Measurements from ENCODE around the gene KLHL29.
"Not testable (repeated sequence)": the region's sequence is repeated elsewhere in the genome, so short reads cannot be mapped to it uniquely, and the experiment has no call there.

Gene KLHL29

DNA sequence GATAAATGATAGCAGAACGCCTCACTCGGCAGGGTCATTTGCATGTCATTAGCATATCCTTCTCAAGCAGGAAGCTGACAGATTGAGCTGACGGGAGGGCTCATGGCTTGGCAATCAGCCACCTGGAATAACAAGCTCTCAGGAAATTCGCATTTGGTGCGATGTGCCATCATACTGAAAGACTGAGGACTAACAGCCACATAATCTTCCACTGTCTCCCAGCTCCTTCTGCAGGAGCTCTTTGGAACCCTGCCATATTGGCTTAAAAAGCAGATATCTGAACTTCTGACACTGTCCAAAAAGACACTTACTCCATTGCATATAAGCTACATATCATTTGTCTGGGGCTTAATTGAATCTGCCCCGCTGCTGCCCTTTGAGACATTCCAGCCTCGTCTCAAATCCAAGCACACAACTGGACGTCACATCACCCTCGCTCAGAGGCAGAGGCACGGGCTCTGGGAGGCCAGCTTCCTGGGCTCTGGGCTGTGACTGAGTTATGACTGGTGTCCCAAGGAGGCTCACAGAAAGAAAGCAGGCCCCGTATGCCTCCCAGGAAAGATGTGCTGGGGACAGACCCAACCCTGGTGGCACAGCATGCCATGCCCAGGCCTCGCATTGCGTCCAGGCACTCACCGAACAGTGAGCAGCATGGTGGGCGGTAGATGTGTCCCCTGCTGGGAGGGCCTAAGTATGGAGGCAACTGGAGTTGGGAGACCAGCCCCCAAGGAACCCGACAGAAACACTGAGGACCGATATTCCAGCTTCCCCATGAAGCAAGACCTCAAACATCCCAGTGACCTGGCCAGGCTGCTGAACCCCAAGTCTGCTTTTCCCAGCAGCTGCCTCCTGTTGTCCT, 314.0 kb downstream of the KLHL29 start:
- in situ Hi-C loops (cut with MboI; ENCODE audit: low sequenced_read_pairs) = no loop called here

DNA sequence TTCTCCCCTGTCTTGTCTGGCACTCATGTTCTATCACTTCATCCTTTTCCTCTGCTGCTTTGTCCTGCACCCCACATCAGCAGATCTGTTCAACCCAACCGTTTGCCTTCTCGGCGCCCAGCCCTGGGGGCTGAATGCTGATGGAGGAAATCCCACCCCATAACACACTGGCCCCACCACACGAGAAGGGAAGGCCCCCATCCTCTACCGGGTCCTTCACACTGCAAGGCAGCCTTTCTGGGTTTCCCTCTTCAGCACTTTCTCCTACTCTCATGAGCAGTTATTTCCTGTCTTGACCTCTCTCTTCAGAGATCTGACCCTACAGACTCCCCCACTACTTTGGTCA, 314.6 kb downstream of the KLHL29 start:
- in situ Hi-C loops (cut with MboI; ENCODE audit: low sequenced_read_pairs) = no loop called here

DNA sequence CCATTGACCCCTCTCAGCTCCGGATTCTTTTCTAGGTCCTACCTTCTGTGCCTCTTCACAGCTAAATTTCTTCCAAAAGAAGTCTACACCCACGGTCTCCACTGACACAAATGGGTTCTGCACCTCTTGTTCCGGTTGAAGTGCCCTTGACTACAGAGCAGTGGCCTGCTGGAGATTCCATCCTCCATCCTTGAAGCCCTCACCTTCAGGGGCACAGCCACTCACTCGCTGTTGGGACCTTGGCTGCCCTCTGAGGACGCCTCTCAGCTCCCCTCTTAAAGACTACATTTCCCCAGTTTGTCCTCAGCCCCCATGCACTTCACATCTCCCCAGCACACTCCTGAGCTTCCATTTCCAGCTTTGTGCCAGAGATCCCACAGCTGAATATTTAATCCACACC, 315.6 kb downstream of the KLHL29 start:
- in situ Hi-C loops (cut with MboI; ENCODE audit: low sequenced_read_pairs) = no loop called here

DNA sequence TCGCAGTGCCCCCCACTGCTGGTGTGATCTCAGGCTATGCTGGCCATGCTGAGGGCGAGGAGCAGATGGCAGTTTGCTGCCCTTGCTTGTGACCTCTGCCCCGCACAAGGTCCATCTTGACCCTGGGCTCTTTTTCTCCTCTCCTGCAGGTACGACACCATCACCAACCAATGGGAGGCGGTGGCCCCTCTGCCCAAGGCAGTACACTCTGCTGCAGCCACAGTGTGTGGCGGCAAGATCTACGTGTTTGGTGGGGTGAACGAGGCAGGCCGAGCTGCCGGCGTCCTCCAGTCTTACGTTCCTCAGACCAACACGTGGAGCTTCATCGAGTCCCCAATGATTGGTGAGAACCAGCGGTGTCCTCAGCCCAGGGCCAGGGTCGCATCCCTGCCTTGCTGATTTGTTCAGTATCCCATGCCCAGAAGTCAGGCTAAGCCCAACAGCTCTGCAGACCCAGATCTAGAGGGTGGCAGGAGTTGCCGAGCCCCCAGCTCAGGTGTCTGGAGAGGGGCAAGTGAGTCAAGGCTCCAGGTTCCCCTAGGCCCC, 318.1 kb downstream of the KLHL29 start:
- in situ Hi-C loops (cut with MboI; ENCODE audit: low sequenced_read_pairs) = no loop called here

DNA sequence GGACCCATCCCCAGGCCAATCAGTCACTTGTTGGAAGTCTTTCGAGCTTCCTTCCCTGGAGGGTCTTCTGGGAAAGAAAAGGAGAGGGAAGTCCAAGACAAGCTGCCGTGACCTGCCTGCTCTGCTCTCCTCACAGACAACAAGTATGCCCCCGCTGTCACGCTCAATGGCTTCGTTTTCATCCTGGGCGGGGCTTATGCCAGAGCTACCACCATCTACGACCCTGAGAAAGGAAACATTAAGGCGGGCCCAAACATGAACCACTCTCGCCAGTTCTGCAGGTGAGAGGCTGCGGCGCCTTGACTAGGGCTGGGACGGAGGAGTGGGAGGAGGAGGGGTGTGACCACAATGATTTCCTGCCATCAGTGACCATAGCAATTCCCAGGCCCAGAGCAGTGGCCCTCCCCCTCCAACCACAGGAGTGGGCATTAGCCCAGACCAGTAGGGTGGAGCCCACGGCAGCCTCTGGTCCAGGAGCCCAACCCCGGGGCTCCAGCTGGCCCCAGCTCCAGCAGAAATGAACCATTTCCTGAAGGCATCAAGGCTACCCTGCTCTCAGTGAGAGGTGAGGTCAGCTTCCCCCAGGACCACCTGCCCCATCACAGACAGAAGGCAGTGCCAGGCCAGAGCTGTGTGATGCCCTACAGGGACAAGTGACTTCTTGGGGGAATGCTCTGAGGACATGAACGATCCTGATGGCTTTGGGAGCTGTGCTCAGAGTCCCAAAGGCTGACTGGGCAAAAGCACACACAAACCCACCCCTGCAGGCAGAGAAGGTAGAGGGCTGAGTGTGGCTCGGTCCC, 318.8 kb downstream of the KLHL29 start:
- in situ Hi-C loops (cut with MboI; ENCODE audit: low sequenced_read_pairs) = no loop called here

DNA sequence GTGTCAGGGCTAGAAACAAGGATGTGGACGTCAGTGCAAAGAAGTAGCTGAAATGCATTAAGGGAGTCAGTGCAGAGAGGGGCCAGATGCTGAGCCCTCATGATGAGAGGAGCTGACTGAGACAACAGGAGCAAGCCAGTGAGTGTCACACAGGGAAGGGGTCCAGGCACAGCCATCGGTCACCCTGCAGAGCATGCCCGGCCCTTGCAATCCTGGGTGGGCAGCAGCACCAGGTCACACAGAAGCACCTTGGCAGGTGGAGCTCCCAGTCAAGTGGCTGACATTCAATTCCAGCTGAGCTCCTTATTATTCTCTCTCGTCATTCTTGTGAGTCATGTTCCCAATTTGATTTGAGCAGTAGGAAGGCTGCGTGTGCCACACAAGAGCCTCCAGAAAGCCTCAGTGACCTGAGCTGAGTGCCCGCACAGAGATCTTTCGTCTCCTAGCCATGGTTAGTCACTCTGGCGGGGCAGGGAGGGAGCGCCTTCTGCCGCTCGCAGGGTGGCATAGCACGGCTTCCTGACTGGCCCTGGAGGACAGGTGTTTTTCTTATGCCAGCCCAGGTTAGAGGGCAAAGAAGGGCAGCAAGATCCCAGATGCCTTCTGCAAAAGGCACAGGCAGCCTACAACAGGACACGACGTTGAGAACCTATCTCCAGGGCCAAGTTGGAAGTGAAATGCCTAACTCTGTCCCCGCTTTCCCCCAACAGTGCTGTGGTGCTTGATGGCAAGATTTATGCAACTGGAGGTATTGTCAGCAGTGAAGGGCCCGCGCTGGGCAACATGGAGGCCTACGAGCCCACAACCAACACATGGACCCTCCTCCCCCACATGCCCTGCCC, 321.0 kb downstream of the KLHL29 start:
- in situ Hi-C loops (cut with MboI; ENCODE audit: low sequenced_read_pairs) = no loop called here

DNA sequence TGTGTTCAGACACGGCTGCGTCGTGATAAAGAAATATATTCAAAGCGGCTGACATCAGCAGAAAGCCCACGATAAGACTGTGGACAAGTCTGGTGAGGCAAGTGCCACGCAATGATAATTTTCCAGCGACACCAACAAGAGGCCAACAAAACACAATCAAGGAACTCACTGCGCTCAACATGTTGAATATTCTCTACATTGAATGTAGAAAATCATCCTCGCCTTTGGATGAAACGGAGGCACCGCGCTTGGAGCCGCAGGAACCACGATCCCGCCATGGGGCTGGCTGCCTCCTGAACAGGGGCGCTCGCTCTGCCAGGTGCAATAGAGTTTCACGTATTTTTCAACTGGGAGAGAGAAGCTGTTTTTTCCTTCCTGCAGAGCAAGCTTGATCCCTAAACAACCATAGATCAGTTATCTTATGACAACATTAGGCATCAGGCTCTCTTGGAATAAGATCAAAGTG, 321.7 kb downstream of the KLHL29 start:
- in situ Hi-C loops (cut with MboI; ENCODE audit: low sequenced_read_pairs) = no loop called here

DNA sequence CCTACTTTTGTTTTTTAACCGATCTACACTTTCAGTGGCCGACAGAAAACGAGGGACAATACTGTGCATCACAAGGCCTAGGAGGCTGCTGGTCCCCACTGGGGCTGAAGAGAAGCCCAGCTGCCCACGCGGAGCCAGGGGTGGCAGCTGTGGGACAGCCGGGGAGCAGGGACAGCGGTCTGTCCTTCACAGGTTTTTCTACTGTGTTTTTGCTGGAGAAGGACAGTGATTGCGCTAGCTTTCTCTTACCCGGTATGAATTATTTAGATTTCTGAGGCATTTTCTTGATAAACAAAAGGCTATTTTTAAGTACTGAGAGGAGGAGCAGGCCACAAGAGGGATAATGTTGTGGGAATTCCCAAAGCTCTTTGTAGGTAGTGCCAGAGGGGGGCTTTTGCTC, 322.1 kb downstream of the KLHL29 start:
- in situ Hi-C loops (cut with MboI; ENCODE audit: low sequenced_read_pairs) = no loop called here

DNA sequence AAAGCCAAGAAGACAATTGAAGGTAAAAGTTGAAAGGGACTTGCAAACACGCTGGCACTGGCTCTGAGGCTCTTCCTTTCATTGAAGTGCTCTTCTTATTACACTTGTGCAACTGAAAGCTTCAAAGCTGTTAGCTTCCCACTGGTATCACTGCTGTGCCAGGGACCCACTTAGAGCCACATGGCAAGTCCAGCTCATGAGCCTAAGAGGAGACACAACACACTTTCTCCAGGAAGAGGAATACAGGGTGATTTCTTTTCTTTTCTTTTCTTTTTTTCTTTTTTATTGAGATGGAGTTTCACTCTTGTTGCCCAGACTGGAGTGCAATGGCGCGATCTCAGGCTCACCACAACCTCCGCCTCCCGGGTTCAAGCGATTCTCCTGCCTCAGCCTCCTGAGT, 323.8 kb downstream of the KLHL29 start:
- in situ Hi-C loops (cut with MboI; ENCODE audit: low sequenced_read_pairs) = no loop called here

DNA sequence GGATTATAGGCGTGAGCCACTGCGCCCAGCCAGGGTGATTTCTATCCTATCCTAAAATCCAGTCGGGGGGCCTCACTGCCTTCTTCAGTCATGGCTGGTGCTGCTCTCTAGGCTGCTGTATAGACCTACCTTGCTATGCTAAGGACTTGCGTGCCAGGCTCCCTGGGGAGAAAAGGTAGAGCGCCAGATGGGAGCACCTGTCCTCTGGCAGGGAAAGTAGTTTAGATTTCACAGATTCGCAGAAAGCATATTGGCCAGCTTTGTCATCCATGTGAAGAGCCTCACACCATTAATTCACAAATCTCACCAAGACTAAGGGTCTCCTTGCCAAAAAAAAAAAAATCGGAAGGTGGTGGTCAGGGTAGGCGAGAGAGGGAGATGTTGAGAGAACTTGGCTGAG, 324.3 kb downstream of the KLHL29 start:
- in situ Hi-C loops (cut with MboI; ENCODE audit: low sequenced_read_pairs) = no loop called here

DNA sequence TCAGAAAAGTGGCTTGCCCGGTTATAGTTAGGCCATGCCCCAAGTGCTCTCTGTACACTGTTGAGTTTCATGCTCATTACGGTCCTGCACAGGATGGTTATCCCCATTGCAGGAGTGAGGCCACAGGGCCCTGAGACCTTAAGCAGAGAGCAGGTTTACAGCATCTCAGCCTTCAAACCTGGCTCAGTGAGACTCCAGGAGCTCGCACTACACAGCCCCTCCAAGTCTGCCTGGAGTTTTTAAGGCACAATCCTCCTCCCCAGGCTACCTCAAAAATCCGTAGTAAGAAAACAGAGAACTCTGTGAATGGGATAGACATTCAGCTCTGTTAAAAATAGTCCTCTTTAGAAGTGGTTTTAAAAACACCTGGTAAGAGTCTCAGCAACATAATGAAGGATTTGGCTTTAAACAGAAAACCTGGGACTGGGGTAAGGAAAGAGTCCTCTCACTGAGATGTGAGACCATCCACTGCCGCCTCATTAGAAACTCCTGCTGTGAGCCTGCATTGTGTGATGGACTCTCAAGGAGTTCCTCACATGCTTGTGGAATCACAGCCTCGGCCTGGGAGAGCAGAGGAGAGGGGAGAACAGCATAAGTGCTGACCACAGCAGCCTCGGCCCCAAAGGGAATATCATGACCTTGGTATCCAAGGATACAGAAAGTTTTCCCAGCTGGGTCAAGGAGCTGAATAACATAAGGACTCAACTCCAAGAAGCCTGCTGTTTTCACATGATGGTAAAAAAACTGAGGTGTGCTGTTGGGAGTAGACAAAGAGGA, 327.2 kb downstream of the KLHL29 start:
- in situ Hi-C loops (cut with MboI; ENCODE audit: low sequenced_read_pairs) = no loop called here

DNA sequence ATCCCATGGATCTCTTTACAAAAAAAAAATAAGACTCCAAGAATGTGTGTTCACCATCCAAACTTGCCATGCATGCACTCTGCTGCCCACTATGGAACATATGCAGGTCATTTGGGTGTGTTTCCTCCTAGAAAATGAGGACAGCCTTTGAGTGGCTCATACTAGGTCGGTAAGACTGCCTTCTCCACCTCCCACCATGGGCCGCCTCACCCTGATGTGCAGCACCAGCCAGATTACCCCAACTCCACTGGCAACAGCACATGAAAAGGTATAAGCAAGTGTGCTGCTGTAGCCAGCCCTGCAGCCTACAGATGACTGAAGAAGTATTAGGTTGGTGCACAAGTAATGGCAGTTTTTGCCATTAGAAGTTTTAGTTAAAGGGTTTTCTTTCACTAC, 327.8 kb downstream of the KLHL29 start:
- in situ Hi-C loops (cut with MboI; ENCODE audit: low sequenced_read_pairs) = no loop called here

DNA sequence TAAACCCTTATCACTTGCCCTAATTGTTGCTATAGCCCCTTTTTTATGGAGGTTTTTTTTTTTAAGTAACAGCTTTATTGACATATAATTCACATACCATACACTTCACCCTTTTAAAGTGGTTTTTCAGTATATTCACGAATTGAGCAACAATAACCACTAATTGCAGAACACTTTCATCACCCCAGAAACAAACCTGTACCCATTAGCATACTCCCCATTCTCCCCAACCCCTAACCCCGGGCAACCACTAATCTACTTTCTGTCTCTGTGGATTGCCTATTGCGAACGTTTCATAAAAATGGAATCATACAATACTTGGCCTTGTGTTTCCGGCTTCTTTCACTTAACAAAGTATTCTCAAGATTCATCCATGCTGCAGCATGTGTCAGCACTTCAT, 328.4 kb downstream of the KLHL29 start:
- in situ Hi-C loops (cut with MboI; ENCODE audit: low sequenced_read_pairs) = no loop called here

DNA sequence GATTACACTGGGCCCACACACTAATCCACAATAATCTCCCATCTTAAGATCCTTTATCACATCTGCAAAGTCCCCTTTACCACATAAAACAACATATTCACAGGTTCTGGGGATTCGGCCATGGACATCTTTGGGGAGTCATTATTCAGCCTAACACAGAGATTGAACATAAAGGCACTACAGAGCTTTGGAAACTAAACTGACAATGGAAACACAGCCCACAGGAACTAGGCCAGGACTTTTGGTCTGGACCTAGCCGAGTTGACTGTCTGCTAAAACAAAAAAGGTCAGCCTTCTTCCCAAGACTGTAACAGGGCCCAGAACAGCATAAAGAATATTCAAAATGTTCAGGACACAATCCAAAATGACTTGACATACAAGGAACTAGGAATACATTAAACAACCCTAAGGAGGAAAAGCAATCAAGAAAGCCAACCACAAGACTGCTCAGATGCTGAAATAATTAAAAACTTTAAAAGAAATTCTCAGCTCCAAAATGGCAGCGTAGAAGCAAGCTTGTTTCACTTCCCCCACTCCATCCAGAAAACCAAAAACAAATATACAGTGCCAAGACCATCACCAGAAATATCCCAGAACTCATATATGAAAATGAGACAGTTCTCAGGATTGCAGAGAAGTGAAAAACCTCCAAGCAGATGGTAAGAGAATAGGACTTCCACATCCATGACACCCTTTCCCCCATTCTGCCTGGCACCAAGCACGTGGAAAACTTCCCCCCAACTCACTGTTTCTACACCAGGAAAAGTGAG, 334.1 kb downstream of the KLHL29 start:
- in situ Hi-C loops (cut with MboI; ENCODE audit: low sequenced_read_pairs) = no loop called here

DNA sequence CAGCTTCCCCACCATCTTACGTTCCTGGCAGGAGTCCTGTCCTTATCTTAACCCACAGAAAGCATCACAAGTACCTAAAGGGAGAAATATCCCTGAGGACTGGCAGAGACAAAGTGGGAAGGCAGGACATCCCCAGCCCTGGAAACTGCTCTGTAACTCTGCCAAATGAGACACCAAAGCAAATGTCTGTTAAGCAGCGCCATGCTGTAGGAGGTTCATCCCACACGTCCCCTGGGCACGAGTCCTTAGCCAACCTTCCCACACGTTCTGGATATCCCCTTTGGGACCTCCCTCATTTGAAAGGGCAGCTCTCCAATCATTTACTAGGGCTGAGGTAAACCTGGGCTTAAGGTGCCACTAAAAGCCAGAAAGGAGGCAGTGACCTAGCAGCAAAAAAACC, 334.7 kb downstream of the KLHL29 start:
- in situ Hi-C loops (cut with MboI; ENCODE audit: low sequenced_read_pairs) = no loop called here

DNA sequence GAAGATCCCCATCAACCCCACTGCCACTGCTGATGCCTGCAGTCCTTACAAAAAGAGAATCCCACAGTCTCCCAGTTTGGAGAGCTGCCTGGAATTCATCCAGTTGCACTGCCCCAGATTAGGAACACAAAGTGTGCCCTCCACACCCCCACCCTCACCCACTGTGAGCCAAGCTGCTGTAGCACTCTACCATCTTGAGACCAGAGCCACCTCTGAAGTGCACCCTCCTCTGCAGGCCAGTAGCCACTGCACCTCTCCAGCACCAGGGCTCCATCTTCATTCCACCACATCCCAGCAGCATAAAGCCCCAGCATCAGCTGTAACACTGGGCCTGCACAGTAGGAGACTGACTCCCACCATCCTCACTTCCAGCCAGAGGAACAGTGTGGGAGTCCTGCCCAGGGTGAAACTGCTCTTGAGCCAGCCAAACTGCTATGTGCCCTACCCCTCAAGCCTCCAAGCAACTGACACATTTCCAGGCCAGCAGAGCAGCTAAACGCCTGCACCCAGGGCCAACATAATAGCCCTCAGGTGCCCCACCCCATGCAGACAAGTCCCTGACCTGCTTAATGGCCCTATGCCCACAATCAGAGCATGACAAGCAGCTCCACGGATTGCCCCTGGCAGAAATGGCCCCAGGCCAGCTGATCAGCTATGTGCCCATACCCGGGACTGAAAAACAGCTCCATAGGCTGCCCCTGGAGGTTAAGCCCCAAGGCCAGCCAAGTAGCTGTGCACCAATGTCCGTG, 335.9 kb downstream of the KLHL29 start:
- in situ Hi-C loops (cut with MboI; ENCODE audit: low sequenced_read_pairs) = no loop called here

DNA sequence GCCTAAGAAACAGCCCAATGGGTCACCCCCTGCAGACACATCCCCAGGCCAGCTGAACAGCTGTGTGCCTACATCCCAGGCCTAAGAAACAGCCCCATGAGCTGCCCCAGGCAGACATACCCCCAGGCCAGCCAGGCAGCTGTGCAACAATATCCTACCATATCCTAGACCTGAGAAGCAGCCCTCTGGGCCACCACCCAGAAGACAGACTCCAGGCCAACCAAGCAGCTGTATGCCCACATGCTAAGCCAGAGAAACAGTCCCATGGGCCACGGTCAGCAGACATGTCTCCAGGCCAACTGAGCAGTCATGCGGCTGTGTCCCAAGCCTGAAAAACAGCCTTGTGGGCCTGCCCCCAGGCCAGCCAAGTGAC, 336.5 kb downstream of the KLHL29 start:
- in situ Hi-C loops (cut with MboI; ENCODE audit: low sequenced_read_pairs) = no loop called here

DNA sequence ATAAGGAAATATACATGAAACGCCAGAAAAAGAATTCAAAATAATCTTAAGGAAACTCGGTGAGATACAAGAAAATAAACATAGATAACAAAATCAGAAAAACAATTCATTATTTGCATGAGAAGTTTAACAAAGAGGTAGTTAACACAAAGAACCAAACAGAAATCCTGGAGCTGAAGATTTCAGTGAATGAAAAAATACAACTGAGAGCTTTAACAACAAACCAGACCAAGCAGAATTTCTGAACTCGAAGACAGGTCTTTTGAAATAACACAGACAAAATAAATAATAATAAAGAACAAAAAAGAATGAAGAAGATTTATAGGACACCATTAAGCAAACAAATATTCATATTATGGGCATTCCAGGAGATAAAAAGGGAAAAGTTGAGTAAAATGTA, 337.3 kb downstream of the KLHL29 start:
- in situ Hi-C loops (cut with MboI; ENCODE audit: low sequenced_read_pairs) = no loop called here

DNA sequence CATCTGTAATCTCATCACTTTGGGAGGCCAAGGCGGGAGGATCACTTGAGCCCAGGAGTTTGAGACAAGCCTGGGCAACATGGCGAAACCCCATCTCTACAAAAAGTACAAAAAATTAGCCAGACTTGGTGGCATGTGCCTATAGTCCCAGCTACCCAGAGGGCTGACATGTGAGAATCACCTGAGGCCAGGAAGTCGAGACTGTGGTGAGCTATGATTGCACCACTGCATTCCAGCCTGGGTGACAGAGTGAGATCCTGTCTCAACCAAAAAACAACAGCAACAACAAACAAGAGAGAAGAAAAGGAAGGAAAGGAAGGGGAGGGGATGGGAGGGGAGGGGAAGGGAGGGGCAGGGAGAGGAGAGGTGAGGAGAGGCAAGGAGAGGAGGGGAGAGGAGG, 338.1 kb downstream of the KLHL29 start:
- in situ Hi-C loops (cut with MboI; ENCODE audit: low sequenced_read_pairs) = not testable (repeated sequence)
